Cerebellar cortex (tissue), 1 donor: ENCODE results near the gene CACNA1G.

Source experiments
- DNase-seq: peaks from one replicate; pipeline ENCODE4 v3.0.0-alpha.2; 2015; ENCODE audit warnings: low spot score

The CACNA1G gene

DNA sequence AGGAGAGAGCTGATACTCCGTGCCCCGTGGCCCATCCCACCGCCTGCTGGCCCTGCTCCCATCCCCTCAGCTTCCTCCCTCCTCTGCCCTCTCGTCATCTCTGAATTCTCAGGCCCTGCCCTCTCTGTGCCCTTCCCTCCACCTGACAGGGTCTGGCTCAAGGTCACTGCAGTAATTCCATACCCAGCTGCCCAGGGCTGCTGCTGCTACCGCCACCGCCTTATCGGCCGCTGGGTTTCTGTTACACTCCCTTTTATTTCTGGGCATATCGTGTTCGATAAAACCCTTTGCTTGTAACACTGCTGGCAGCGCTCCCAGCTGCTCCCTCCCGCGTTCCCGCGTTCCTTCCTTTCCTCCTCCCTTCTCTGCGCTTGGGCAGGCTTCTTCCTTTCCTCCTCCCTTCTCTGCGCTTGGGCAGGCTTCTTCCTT lies 26.8 kb upstream of the CACNA1G start:
- no peak for DNase-seq

DNA sequence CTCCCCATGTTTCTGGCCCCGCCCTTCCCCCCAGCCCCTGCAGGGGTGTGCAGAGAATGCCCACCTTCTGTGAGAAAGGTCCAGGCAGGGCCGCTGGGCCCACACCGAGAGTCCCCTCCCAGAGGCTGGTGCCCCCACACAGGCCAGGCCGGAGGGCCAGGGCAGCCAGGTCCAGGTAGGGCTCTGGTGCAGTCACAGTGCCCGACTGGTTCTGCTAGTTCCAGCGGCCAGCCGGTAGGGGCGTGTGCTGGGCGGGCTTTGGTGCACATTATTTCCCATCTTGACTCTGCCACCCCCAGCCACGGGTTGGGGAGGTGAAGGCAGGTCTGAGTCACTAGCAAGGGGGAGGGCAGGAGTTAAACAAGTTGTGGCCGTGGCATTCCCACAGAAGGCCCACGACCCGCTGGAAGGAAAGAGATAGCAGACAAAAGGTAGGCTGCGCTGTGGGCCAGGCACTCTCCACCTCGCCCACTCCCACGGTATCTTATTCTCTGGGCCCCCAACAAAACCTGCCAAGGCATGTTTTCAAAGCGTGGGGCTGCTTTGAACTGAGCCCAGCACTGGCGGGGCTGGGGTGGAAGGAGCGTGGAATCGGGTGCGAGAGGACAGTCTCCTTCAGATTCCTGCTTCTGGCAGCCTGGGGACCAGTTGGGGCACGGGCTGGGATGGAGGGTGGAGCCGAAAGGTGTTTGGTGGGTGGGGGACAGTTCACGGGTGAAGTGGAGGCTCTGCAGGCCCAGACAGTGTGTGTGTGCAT lies 26.1 kb upstream of the CACNA1G start:
- DNase-seq = no peak

DNA sequence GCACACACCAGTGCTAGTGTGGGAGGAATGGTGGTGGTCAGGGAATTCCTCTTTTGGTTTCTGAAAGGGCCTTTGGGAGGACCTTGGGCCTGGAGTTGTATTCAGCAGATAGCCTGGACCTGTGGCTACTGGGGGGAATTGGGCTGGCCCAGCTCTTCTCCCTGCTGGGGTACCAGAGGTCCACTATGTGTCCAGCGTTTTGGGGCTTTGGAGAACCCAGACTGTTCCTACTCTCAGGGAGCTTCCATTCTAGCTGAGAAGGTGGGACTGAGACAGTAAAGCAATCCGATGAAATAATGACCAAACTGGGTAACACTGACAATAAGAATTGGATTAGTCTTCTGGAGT lies 25.6 kb upstream of the CACNA1G start:
- DNase-seq = no peak

DNA sequence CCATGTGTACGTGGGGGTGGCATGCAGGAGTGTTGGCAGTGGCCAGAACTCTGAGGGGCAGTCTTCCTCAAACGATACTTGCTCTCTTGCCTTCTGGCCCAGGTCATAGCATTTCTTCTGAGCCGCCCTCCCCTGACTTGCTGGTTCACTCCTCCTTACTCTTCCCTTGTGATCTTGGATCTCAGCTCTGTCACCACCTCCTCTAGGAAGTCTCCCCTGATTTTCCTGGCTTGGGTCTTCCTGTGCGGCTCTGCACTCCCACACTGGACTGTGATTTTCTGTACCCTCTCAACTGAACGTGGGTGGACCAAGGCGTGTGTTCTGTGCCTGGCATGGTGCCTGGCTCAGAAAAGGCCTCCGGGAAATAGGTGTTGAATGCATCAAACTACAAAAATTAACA lies 25.1 kb upstream of the CACNA1G start:
- DNase-seq = no peak

DNA sequence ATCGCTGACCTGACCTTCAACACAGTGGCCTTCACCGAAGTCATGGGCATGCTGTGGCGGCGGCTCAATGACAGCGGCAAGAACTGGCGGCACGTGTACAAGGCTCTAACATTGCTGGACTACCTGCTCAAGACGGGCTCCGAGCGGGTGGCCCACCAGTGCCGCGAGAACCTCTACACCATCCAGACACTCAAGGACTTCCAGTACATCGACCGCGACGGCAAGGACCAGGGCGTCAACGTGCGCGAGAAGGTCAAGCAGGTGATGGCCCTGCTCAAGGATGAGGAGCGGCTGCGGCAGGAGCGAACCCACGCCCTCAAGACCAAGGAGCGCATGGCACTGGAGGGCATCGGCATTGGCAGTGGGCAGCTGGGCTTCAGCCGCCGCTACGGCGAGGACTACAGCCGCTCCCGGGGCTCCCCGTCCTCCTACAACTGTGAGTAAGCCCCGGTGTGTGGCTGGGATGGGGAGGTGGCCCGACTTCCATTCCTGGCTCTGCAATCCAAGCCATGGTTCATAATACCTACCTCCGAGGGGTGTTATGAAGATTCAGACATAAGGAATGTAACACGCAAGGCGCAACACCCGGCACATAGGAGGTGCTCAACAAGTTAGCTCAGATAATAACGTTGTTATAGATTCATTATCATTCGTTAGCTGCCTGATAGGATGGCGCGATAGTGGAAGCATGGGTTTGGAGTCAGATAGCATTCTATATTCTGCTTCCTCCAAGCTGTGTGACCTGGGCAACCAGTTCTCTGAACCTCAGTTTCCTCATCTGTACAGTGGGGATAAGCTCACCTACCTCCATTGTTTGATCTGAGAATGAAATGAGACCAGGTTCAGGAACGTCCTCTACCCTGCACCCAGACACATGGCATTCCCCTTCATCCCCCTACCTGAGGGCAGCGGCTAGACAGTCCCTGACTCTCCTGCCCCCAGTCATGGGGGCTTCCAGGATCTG lies 23.6 kb upstream of the CACNA1G start:
- no peak for DNase-seq

DNA sequence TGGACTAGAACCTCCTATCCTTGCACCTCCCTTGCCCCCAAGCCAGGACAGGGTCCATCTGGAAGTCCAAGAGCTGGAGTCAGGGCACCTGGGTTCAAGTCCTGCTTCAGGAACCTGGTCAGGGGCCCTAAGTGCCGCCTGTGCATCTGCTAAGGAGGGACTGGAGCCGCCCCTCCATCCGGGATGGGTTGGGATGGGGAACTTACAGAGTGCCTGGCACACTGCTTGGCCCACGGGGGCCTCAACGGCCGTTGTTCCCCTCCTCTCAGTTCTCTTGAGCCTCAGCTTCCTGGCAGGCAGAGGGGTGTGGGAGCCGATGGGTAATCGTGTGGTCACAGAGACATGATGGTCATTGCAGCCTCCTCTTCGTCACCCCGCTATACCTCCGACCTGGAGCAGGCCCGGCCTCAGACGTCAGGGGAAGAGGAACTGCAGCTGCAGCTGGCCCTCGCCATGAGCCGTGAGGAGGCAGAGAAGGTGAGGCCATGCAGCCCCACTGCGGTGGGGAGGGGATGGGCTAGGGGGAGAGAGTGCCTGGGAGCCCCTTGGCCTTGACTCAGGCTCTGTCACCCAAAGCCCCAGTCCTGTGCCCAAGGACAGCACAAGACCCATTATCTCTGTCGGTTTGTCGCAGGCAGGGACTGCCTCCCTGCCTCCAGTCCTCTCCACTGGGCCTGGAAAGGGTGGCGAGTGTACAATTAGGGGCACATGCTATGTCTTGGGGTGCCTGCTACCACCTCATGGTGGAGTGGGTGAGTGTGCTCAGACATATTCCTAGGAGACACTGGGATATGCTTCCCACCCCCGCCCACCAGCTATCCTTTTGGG lies 22.6 kb upstream of the CACNA1G start:
- no peak for DNase-seq

DNA sequence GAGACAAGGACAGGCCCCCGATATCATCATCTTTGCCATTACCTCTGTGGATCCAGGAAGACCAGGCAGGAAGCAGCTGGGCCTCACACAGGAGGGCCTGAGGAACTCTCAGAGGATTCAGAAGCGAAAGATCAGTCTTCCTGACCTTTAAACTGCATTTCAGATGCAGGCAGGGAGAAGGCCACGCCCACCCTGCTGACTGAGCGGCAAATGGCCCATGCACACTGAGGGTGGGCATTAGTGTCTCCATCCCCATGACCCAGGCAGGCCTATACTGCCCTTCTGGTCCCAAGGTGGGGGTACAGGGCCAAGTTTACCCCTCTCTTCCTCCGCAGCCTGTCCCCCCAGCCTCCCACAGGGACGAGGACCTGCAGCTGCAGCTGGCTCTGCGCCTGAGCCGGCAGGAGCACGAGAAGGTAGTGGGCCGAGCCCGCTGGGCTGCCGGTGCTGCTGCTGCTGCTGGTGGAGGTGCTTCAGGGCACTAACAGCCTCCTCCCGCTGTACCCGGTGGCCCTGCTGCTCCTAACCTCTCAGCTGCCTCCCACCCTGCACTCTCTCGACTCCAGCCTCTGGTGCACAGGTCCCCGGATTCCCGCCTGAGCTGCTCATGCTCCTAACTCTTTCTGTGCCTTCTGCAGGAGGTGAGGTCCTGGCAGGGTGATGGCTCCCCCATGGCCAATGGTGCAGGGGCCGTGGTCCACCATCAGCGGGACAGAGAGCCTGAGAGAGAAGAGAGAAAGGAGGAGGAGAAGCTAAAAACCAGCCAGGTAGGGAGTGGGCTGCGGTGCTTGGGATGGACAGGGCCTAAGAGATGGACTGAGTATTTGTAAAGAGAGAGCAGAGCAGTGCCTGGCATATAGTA lies 21.7 kb upstream of the CACNA1G start:
- no peak for DNase-seq

DNA sequence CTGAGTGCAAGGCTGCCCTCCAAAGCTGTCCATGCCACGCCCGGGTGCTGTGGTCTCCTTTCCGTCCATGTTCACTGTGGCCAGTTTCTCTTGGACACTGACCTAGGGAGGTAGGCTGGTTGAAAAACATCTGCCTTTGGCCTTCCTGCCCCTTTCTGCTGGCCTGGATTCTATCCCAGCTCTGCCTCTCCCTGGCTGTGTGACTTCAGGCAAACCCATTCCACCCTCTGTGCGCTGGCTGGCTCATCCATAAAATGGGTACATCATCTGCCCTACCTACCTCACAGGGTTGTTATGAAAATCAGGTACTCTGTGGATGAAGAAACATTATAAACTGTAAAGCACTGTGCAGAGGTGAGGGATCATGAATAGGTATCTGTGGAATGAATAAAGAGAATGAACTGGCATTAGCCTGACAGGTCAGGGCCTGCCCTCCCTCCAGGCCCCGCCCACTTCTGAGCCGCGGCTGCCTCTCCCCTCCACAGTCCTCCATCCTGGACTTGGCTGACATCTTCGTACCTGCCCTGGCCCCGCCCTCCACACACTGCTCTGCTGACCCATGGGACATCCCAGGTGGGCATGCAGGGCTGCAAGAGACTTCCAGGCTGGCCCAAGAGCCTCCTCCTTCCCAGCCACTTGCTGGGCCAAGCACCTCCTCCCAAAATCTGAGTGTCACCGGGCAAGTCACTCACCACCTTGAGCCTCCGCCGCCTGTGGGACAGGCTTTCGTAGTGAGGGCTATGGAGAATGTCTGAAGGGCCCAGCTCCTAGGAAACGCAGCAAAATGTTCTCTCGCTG lies 20.6 kb upstream of the CACNA1G start:
- DNase-seq = no peak

DNA sequence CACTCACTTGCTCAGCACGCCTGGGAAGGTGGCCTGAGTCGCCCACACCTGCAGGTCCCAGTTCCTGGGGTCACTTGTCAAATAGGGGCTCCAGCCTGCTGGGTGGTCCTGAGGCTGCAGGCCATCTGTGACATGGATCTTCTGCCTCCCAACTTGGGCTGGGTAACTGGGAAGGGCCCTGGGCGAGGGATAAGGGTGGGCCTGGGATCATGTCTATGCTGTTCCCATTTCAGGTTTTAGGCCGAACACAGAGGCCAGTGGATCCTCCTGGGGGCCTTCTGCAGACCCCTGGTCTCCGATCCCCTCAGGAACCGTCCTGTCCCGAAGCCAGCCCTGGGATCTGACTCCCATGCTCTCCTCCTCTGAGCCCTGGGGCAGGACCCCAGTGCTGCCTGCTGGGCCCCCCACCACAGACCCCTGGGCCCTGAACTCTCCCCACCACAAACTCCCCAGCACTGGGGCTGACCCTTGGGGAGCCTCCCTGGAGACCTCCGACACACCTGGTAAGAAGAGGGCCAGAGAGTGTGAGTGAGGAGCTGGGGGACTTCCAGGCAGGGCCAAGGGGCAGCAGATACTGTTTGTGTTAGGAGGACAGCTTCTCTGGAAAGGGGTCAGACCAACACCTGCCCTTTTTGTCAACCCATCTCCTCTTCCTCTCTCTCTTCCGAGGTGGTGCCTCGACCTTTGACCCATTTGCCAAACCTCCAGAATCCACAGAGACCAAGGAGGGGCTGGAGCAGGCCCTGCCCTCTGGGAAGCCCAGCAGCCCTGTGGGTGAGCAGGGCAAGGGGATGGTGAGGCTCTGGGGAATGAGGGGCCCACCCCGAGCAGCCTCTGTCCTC lies 19.7 kb upstream of the CACNA1G start:
- DNase-seq = no peak

DNA sequence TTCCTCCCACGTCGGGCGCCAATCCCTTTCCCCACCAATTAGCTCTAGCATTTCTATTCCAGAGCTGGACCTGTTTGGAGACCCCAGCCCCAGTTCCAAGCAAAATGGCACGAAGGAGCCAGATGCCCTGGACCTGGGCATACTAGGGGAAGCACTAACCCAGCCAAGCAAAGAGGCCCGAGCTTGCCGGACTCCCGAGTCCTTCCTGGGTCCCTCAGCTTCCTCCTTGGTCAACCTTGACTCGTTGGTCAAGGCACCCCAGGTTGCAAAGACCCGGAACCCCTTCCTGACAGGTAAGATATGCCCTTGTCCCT lies 19.2 kb upstream of the CACNA1G start:
- DNase-seq = no peak

DNA sequence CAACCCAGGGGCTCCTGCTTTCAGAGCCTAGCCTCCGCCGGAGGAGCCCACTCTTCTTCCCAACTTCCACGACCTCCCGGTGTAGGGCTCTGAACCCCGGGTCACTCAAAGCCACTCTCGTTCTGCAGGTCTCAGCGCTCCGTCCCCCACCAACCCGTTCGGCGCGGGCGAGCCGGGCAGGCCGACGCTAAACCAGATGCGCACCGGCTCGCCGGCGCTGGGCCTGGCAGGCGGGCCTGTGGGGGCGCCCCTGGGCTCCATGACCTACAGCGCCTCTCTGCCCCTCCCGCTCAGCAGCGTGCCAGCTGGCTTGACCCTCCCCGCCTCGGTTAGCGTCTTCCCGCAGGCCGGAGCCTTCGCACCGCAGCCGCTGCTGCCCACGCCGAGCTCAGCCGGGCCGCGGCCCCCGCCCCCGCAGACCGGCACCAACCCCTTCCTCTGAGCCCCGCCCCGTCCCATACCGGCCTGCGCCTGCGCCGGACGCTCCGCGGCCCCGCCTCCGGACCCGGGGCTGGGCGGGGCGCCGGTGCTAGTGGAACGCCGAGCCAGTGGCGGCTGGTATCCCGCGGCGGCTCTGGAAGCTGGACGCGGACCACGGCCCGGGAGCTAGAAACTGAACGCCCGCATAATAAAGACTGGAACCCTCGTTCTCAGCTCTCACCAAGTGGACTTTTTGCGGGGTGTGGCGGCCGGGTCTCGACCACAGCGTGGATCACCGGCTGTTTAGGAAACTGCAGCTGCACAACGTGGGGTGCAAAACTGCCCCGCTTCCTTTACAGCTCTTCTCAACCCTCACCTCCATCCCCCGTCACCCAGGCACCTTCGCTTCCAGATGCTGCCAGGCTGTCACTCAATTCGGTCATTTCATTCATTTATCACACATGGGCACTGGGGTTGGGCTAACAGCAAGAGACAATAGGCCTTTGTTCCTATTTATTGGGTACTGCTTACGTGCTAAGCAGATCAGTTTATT lies 18.5 kb upstream of the CACNA1G start:
- peak; percentile 79 for DNase-seq

DNA sequence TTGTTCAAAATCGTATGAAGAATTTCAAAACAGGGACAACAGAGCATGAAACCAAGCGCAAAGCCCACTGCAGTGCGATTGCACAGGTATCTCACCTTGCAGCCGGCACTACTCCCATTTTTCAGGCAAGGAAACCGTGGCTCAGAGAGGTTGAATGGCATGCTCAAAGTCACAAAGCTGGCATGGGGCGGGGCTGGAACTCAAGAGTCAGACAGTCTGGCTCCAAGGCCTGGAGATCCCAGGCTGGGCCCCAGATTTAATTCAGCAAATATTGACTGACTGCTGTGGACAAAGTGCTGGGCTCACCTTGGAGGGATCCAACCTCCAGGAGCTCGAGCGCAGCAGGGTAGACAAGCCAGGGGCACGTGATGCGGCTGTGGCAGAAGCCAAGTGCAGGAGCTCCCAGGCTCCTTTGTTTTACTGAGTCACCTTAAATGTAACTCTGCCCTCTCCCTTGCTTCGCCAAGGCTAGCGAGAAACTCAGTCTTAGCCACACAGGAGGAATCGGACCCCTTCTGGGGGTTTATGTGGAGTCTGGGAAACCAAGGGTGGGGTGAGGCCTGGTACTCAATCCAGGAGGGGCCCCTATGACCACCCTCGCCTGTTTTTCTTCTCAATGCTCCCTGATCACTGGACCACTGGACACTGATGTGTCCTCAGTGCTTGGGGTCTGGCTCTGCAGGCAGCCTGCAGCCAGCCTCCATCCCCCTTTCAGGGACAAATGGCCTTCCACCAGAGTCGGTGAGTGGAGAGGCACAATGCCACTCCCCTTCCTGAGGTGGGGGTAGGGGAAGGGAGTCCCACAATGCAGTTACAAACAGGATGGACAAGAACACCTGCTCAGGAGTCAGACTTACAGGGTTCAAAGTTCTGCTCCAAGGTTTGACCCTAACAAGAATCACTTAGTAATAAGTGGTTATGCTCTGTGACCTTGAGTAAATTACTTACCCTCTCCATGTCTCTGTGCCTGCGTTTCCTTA lies 17.4 kb upstream of the CACNA1G start:
- DNase-seq = peak; percentile 57

DNA sequence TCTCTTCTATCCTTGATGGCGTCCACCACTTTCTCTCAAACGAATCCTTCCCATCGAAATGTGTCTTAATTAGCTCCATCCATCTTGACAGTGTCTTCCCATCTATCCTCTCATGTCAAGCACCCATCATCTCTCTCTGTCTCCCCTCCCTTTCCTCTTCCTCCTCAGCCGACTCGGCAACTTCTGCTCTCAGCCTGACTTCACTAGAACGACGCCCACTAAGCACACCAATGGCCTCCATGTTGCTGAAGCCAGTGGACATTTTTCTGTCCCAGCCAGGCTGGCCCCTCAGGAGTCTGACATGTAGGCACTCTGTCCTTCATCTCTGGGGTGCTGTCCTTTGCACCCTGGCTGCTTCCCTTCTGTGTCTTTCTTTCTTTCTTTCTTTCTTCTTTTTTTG lies 16.0 kb upstream of the CACNA1G start:
- DNase-seq = no peak

DNA sequence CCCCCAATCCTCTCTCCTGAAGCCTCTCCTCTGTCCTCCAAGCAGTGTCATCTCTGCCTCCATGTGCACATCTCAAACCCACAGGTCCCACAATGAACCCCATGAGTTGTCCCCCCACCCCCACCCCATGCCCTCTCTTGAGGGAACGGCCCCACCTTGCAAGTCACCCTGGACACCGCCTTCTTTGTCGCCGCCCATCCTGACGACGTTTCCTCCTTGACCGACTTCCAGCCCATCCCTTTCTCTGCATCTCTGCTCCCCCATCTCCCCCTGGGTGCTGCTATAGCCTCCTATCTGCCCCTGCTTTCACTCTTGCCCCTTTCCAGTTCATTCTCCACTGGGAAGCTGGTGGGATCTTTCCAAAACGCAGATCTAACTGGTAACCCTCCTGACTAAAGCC lies 15.2 kb upstream of the CACNA1G start:
- DNase-seq = no peak

DNA sequence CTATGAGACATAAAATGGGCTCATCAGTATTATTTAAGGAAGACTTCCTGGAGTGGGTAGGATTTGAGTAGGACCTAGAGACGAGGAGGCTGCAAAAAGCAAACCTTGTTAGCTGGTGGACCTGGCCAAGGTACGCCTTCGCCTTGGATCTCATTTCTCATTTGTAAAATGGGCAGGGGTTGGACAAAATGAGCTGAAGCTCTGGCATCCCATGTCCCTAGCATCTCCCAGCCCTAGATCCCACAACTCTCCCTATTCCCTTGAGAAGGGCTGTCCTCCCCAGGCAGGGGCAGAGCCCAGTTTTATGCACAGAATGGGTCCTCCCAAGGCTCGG lies 13.8 kb upstream of the CACNA1G start:
- DNase-seq = no peak

DNA sequence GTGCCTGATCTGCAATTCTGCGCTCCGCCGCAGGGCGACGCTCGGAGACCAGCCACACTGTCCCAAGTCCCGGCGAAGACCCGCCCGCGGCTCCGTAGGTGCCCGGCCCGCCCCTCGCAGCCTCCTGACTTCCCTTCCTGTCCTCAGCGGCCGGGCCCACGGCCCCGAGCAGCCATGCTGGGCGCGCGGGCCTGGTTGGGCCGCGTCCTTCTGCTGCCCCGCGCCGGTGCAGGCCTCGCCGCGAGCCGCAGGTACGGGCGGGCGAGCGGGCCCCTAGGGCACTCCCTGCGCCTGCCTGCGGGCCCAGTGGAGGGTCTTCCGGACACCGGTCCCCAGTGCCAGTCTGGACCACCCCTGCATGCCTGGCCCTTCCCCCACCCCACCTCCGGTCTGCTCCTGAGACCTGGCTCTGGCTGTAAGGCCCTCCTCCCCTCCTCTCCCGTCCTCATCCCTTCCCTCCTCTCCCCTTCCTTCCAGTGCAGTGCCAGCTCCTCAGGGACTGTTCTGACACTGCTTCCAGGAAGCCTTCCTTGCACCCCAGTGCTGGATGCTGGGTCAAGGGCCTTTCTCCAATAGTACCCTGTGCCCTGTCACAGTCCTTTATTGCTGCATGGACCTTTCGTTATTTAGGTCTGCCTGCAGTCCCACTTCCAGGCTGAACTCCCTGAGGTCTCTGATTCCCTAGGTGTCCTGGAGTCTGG lies 13.3 kb upstream of the CACNA1G start, which contains the start of gene SPATA20:
Gene SPATA20 (plus strand): TSS at position 140 of the 701 bp plus-strand sequence. CDS start 35 bp downstream, at position 175.
- peak; percentile 92 for DNase-seq

DNA sequence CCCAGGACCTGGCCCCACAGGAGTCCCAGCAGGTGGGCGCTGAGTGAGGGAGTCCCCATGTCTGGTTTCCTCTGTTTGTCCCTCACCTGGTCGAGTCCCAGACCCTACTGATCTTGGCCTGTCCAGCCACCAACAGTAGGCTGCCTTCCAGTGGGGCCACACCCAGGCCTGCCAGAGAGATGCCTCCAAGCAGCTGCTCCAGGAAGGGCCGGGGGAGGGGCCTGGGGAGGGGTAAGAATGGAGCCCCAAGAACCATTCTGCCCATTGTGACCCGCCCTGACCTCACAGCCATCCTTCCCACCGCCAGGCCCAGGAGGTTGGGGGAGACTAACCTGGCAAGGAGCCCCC lies 12.8 kb upstream of the CACNA1G start:
- no peak for DNase-seq
